ENCODE measurements around the gene SCYGR5. TPM values are rescaled to one million over a fixed set of nuclear protein-coding genes. Genes with fewer than 3 reads are reported as not detected.

The SCYGR5 gene
- total RNA-seq, 1 experiment from 2014 or later = not detected

GRCh38 chr2:227674485-227674884 lies 7.9 kb downstream of the SCYGR5 start:
- WGBS (ENCODE audit: extremely low coverage, insufficient read length, low lambda C conversion rate) = no CpG with 5 or more reads among the region's 5 CpGs
- H3K27ac Mint-ChIP-seq = no peak overlapping the region; a peak in 1 of 7 replicates

More at GRCh38 chr2:227674485-227674884, 7.9 kb downstream of the SCYGR5 start:
- Histone ChIP-seq H2BK120ac (ENCODE audit: low read depth, low read length, poor library complexity, severe bottlenecking) (no peak overlapping the region), H3K56ac (ENCODE audit: insufficient read length, low read depth, low read length) (no peak overlapping the region), H2BK15ac (ENCODE audit: low read depth, low read length) (no peak overlapping the region), H3K23ac (ENCODE audit: insufficient read length, low read depth, low read length) (no peak overlapping the region), H3K79me1 (ENCODE audit: insufficient read depth, low read depth, low read length, poor library complexity, severe bottlenecking) (no peaks in the 10 kb centered on the region), H3K9ac (ENCODE audit: extremely low read depth, insufficient read length, low read length) (no peak overlapping the region), H3K4ac (ENCODE audit: low read depth, low read length) (no peak overlapping the region), H3K27me3 (ENCODE audit: insufficient read depth, low read length) (no peaks in the 10 kb centered on the region), H2AFZ (ENCODE audit: low read length) (no peak overlapping the region), H3K79me2 (ENCODE audit: insufficient read depth, low read length) (no peaks in the 10 kb centered on the region), H4K20me1 (ENCODE audit: control insufficient read depth, insufficient read depth, insufficient read length) (no peaks in the 10 kb centered on the region), H3K14ac (ENCODE audit: insufficient read depth, low read length) (no peak overlapping the region), H2AK5ac (ENCODE audit: insufficient read length, low read length) (no peak overlapping the region), H2BK5ac (ENCODE audit: insufficient read length, low read length) (no peak overlapping the region), H2BK12ac (ENCODE audit: insufficient read length, low read depth, low read length) (no peak overlapping the region), H3K4me1 (ENCODE audit: insufficient read depth, low read length) (peaks cover 4% of the 10 kb centered on the region; the same call in 1 of the 2 replicates), H3K9me3 (ENCODE audit: control insufficient read depth, low read depth, low read length) (no peaks in the 10 kb centered on the region), H3K4me2 (ENCODE audit: insufficient read depth, insufficient read length, low read length) (no peak overlapping the region), H3K27ac (ENCODE audit: insufficient read length, low read depth, low read length) (no peak overlapping the region), H3K23me2 (ENCODE audit: insufficient read length, low read depth, low read length, poor library complexity, severe bottlenecking) (no peaks in the 10 kb centered on the region), H3K18ac (ENCODE audit: insufficient read length, low read depth, low read length) (no peak overlapping the region), H4K5ac (ENCODE audit: insufficient read length, low read depth, low read length) (no peak overlapping the region), H4K8ac (replicated peaks; ENCODE audit: insufficient read length, low read depth, low read length) (no peak overlapping the region), H2BK20ac (ENCODE audit: low read depth, low read length, poor library complexity, severe bottlenecking) (no peak overlapping the region), H4K91ac (ENCODE audit: insufficient read length, low read depth, low read length) (no peak overlapping the region), H3T11ph (ENCODE audit: low read length) (no peak overlapping the region)
- no peak for TF ChIP-seq CTCF (conservative IDR thresholded peaks at IDR 0.05)
- Mint-ChIP-seq H3K9me3 (no peaks in the 10 kb centered on the region), H3K4me1 (peaks cover 20 to 22% of the 10 kb centered on the region in 2 experiments), H3K4me3 (no peak overlapping the region), H3K36me3 (ENCODE audit: insufficient read depth in 1 of 3, low read depth in 3 of 3) (no peaks in the 10 kb centered on the region), H3K27me3 (ENCODE audit: low read depth) (no peaks in the 10 kb centered on the region)
- DNase-seq = no peak

Data from H9 (cell line).